Measurements from ENCODE around the gene UGT2A1. TPM values are rescaled to one million over a fixed set of nuclear protein-coding genes. Genes with fewer than 3 reads are reported as not detected.

Gene UGT2A1
- total RNA-seq, 1 experiment from 2014 or later = not detected

Other genes with a start within 250 kb of the UGT2A1 start
- gene UGT2B4, start 157.3 kb downstream of the UGT2A1 start, total RNA-seq (2014; rRNA removed; shearing (Covaris generic); ENCODE audit: low replicate concordance) = not detected in 2 replicates
- gene UGT2A2, start 13.6 kb downstream of the UGT2A1 start, total RNA-seq (2014; rRNA removed; shearing (Covaris generic); ENCODE audit: low replicate concordance) = not detected in 2 replicates
- gene SULT1B1, start 107.4 kb upstream of the UGT2A1 start, total RNA-seq (2014; rRNA removed; shearing (Covaris generic); ENCODE audit: low replicate concordance) = 0.03 TPM in 1 of 2 replicates, not detected in the other
- not detected in 2 replicates for gene SULT1E1, start 206.9 kb upstream of the UGT2A1 start, total RNA-seq (2014; rRNA removed; shearing (Covaris generic); ENCODE audit: low replicate concordance)

Data from MG63 (cell line).